Measurements from ENCODE around the gene CEMIP. TPM values are rescaled to one million over a fixed set of nuclear protein-coding genes. Genes with fewer than 3 reads are reported as not detected.
A peak's percentile ranks its signal among the peaks of the same experiment; 100 is the strongest.

Gene CEMIP
- total RNA-seq, 1 donor from 2014 or later = 0.52 TPM

- no peak overlapping the region for H3K4me3 ChIP-seq (ENCODE audit: low read length in 3 of 3)
- H3K27me3 ChIP-seq (ENCODE audit: control insufficient read depth in 3 of 3, insufficient read depth in 3 of 3, low read length in 3 of 3) = no peaks in the 10 kb centered on the region
- H3K4me1 ChIP-seq (ENCODE audit: control insufficient read depth in 3 of 3, insufficient read depth in 3 of 3, low read length in 3 of 3) = no peaks in the 10 kb centered on the region
- H3K27ac ChIP-seq (ENCODE audit: low read depth, low read length) = no peak overlapping the region
- H3K36me3 ChIP-seq (ENCODE audit: control insufficient read depth in 3 of 3, insufficient read depth in 3 of 3, low read length in 3 of 3) = no peaks in the 10 kb centered on the region
- H3K9me3 ChIP-seq (ENCODE audit: control insufficient read depth in 3 of 3, low read length in 3 of 3) = no peaks in the 10 kb centered on the region
- no peak overlapping the region for H3K9ac ChIP-seq (ENCODE audit: low read depth in 1 of 3, low read length in 3 of 3)
Observed at GRCh38 chr15:80769829-80770705, 9.1 kb upstream of the CEMIP start.

DNA sequence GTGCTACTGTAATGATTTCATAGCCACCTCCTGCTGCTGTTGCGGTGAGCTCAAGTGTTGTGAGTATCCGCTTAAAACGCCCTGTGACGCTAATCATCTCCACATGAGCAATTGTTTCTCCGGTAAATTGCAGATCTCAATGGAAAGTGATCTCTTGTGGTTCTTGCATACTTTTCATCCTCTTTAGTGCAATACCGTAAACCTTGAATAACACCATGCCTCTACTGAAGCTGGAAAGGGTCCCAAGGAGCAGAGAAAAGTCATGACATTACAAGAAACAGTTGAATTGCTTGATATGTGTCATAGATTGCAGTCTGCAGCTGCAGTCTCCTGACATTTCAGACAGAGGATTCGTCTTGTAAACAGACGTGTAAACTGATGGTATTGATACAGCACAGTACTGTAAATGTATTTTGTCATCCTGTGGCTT lies 6.0 kb upstream of the CEMIP start:
- peaks cover 4 to 10% (median 7%) of the 10 kb centered on the region in 3 donors for H3K27me3 ChIP-seq (ENCODE audit: control insufficient read depth in 3 of 3, insufficient read depth in 3 of 3, low read length in 3 of 3)
- no peak overlapping the region for H3K27ac ChIP-seq (ENCODE audit: low read depth, low read length)
- H3K9ac ChIP-seq (ENCODE audit: low read depth in 1 of 3, low read length in 3 of 3) = no peak overlapping the region
- H3K4me3 ChIP-seq (ENCODE audit: low read length in 3 of 3) = no peak overlapping the region
- H3K9me3 ChIP-seq (ENCODE audit: control insufficient read depth in 3 of 3, low read length in 3 of 3) = no peaks in the 10 kb centered on the region
- H3K4me1 ChIP-seq (ENCODE audit: control insufficient read depth in 3 of 3, insufficient read depth in 3 of 3, low read length in 3 of 3) = peaks cover 10 to 17% (median 13%) of the 10 kb centered on the region in 3 donors
- H3K36me3 ChIP-seq (ENCODE audit: control insufficient read depth in 3 of 3, insufficient read depth in 3 of 3, low read length in 3 of 3) = no peaks in the 10 kb centered on the region

DNA sequence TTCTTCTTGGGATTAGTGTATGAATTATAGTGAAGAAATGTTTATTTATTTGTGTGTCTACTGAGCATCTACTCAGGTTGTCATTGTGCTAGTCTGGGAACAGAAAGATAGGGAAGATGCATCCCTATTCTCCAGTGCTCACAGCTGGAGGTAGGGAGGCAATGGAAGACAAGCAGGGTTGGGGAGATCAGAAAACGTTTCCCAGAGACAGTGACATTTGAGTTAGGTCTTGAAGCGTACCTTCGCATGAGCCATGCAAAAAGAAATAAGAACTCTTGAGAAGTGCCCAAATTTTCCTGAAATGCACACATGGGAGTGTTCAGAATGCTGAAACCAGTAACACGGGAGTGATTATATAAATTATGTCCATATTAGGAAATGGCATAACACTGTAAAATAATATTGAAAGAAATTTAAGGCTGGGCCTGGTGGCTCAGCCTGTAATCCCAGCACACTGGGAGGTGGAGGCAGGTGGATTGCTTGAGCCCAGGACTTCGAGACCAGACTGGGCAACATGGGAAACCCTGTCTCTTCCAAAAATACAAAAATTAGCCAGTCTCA lies 5.3 kb upstream of the CEMIP start:
- Histone ChIP-seq H3K4me3 (ENCODE audit: low read length in 3 of 3) (no peak overlapping the region), H3K9ac (ENCODE audit: low read depth in 1 of 3, low read length in 3 of 3) (no peak overlapping the region), H3K9me3 (ENCODE audit: control insufficient read depth in 3 of 3, low read length in 3 of 3) (no peaks in the 10 kb centered on the region), H3K27me3 (ENCODE audit: control insufficient read depth in 3 of 3, insufficient read depth in 3 of 3, low read length in 3 of 3) (peaks cover 10 to 16% (median 13%) of the 10 kb centered on the region in 3 donors), H3K36me3 (ENCODE audit: control insufficient read depth in 3 of 3, insufficient read depth in 3 of 3, low read length in 3 of 3) (no peaks in the 10 kb centered on the region), H3K4me1 (ENCODE audit: control insufficient read depth in 3 of 3, insufficient read depth in 3 of 3, low read length in 3 of 3) (peaks cover 10 to 20% (median 13%) of the 10 kb centered on the region in 3 donors), H3K27ac (ENCODE audit: low read depth, low read length) (no peak overlapping the region)

DNA sequence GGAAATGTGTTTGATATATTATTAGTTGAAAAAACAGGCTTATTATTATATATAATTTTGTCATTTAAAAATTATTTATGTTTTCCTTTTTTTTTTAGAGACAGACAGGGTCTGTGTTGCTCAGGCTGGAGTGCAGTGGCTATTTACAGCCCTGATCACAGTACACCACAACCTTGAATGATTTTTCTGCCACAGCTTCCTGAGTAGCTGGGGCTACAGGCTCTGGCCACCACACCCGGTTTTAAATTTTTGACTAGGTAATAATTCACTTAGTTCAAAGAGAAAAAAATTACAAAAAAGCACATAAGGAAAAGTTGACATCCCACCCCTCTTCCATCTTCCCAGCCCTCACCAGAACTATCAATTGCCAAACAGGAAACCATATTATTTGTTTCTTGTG lies 4.7 kb upstream of the CEMIP start:
- H3K36me3 ChIP-seq (ENCODE audit: control insufficient read depth in 3 of 3, insufficient read depth in 3 of 3, low read length in 3 of 3) = no peaks in the 10 kb centered on the region
- peaks cover 13 to 23% (median 17%) of the 10 kb centered on the region in 3 donors for H3K4me1 ChIP-seq (ENCODE audit: control insufficient read depth in 3 of 3, insufficient read depth in 3 of 3, low read length in 3 of 3)
- no peak overlapping the region for H3K27ac ChIP-seq (ENCODE audit: low read depth, low read length)
- H3K9ac ChIP-seq (ENCODE audit: low read depth in 1 of 3, low read length in 3 of 3) = no peak overlapping the region
- H3K9me3 ChIP-seq (ENCODE audit: control insufficient read depth in 3 of 3, low read length in 3 of 3) = no peaks in the 10 kb centered on the region
- H3K27me3 ChIP-seq (ENCODE audit: control insufficient read depth in 3 of 3, insufficient read depth in 3 of 3, low read length in 3 of 3) = peaks cover 15 to 21% (median 18%) of the 10 kb centered on the region in 3 donors
- no peak overlapping the region for H3K4me3 ChIP-seq (ENCODE audit: low read length in 3 of 3)

DNA sequence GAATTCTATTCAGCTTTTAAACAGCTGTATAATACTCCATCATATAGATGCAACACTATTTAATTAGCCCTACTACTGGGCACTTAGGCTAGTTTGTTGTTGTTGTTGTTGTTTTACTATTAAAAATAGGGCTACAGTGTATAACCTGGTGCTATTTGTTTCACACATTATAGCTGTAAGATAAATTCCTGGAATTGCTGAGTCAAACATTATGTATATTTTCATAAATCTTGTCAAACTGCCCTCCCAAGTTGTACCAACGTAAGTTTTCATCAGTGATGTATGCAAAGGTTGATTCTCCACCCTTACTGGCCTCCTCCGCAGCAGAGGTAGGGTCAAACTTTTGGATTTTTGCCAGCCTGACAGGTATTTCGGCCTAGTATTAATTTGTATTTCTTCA lies 3.8 kb upstream of the CEMIP start:
- Histone ChIP-seq H3K9me3 (ENCODE audit: control insufficient read depth in 3 of 3, low read length in 3 of 3) (no peaks in the 10 kb centered on the region), H3K4me1 (ENCODE audit: control insufficient read depth in 3 of 3, insufficient read depth in 3 of 3, low read length in 3 of 3) (peaks cover 20 to 31% (median 26%) of the 10 kb centered on the region in 3 donors), H3K27me3 (ENCODE audit: control insufficient read depth in 3 of 3, insufficient read depth in 3 of 3, low read length in 3 of 3) (peaks cover 23 to 29% (median 27%) of the 10 kb centered on the region in 3 donors), H3K9ac (ENCODE audit: low read depth in 1 of 3, low read length in 3 of 3) (no peak overlapping the region), H3K36me3 (ENCODE audit: control insufficient read depth in 3 of 3, insufficient read depth in 3 of 3, low read length in 3 of 3) (no peaks in the 10 kb centered on the region), H3K27ac (ENCODE audit: low read depth, low read length) (no peak overlapping the region), H3K4me3 (ENCODE audit: low read length in 3 of 3) (no peak overlapping the region)

- Histone ChIP-seq H3K9ac (ENCODE audit: low read depth in 1 of 3, low read length in 3 of 3) (peak overlapping the region; percentile 20 to 60 (median 38)), H3K27ac (ENCODE audit: low read depth, low read length) (no peak overlapping the region), H3K4me3 (ENCODE audit: low read length in 3 of 3) (peak overlapping the region in 1 of 3 donors; percentile 63), H3K4me1 (ENCODE audit: control insufficient read depth in 3 of 3, insufficient read depth in 3 of 3, low read length in 3 of 3) (peaks cover 22 to 33% (median 31%) of the 10 kb centered on the region in 3 donors), H3K27me3 (ENCODE audit: control insufficient read depth in 3 of 3, insufficient read depth in 3 of 3, low read length in 3 of 3) (peaks cover 31 to 34% (median 34%) of the 10 kb centered on the region in 3 donors), H3K9me3 (ENCODE audit: control insufficient read depth in 3 of 3, low read length in 3 of 3) (no peaks in the 10 kb centered on the region), H3K36me3 (ENCODE audit: control insufficient read depth in 3 of 3, insufficient read depth in 3 of 3, low read length in 3 of 3) (no peaks in the 10 kb centered on the region)
Observed at GRCh38 chr15:80776420-80777045, 2.6 kb upstream of the CEMIP start.

GRCh38 chr15:80777137-80777536 lies 2.0 kb upstream of the CEMIP start:
- no peaks in the 10 kb centered on the region for H3K9me3 ChIP-seq (ENCODE audit: control insufficient read depth in 3 of 3, low read length in 3 of 3)
- no peak overlapping the region for H3K27ac ChIP-seq (ENCODE audit: low read depth, low read length)
- H3K4me3 ChIP-seq (ENCODE audit: low read length in 3 of 3) = peak overlapping the region in 1 of 3 donors; percentile 63
- H3K9ac ChIP-seq (ENCODE audit: low read depth in 1 of 3, low read length in 3 of 3) = peak overlapping the region in 2 of 3 donors; percentile 38 to 60
- no peaks in the 10 kb centered on the region for H3K36me3 ChIP-seq (ENCODE audit: control insufficient read depth in 3 of 3, insufficient read depth in 3 of 3, low read length in 3 of 3)
- peaks cover 34% of the 10 kb centered on the region in 3 donors for H3K27me3 ChIP-seq (ENCODE audit: control insufficient read depth in 3 of 3, insufficient read depth in 3 of 3, low read length in 3 of 3)
- peaks cover 22 to 33% (median 31%) of the 10 kb centered on the region in 3 donors for H3K4me1 ChIP-seq (ENCODE audit: control insufficient read depth in 3 of 3, insufficient read depth in 3 of 3, low read length in 3 of 3)

- no peaks in the 10 kb centered on the region for H3K9me3 ChIP-seq (ENCODE audit: control insufficient read depth in 3 of 3, low read length in 3 of 3)
- no peak overlapping the region for H3K27ac ChIP-seq (ENCODE audit: low read depth, low read length)
- no peak overlapping the region for H3K9ac ChIP-seq (ENCODE audit: low read depth in 1 of 3, low read length in 3 of 3)
- peaks cover 22 to 33% (median 31%) of the 10 kb centered on the region in 3 donors for H3K4me1 ChIP-seq (ENCODE audit: control insufficient read depth in 3 of 3, insufficient read depth in 3 of 3, low read length in 3 of 3)
- no peak overlapping the region for H3K4me3 ChIP-seq (ENCODE audit: low read length in 3 of 3)
- H3K36me3 ChIP-seq (ENCODE audit: control insufficient read depth in 3 of 3, insufficient read depth in 3 of 3, low read length in 3 of 3) = no peaks in the 10 kb centered on the region
- H3K27me3 ChIP-seq (ENCODE audit: control insufficient read depth in 3 of 3, insufficient read depth in 3 of 3, low read length in 3 of 3) = peaks cover 34 to 37% (median 34%) of the 10 kb centered on the region in 3 donors
Observed at GRCh38 chr15:80777826-80778620, 1.1 kb upstream of the CEMIP start.

DNA sequence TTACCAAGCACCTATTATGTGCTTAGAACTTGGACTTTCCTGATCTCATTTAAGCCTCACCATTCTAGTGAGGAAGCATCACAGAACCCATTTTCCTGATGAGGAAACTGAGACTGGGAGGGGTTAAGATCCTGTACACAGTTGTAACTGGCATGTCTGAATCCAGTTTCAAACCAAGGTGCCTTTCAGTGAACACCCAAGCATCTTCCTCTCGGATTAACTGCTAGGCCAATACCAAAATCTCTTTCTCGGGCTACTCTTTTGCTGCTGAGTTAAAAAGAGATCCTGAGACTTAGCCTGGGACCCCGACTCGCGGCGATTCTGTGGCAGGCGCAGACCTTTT lies 578 bp upstream of the CEMIP start:
- H3K36me3 ChIP-seq (ENCODE audit: control insufficient read depth in 3 of 3, insufficient read depth in 3 of 3, low read length in 3 of 3) = no peaks in the 10 kb centered on the region
- peaks cover 34 to 37% (median 35%) of the 10 kb centered on the region in 3 donors for H3K27me3 ChIP-seq (ENCODE audit: control insufficient read depth in 3 of 3, insufficient read depth in 3 of 3, low read length in 3 of 3)
- H3K9me3 ChIP-seq (ENCODE audit: control insufficient read depth in 3 of 3, low read length in 3 of 3) = no peaks in the 10 kb centered on the region
- H3K27ac ChIP-seq (ENCODE audit: low read depth, low read length) = no peak overlapping the region
- H3K4me3 ChIP-seq (ENCODE audit: low read length in 3 of 3) = peak overlapping the region in 2 of 3 donors; percentile 27 to 70
- peaks cover 22 to 33% (median 31%) of the 10 kb centered on the region in 3 donors for H3K4me1 ChIP-seq (ENCODE audit: control insufficient read depth in 3 of 3, insufficient read depth in 3 of 3, low read length in 3 of 3)
- no peak overlapping the region for H3K9ac ChIP-seq (ENCODE audit: low read depth in 1 of 3, low read length in 3 of 3)
